ENCODE measurements around the gene C5orf52.

Gene C5orf52

GRCh38 chr5:157649101-157649500, 22.2 kb upstream of the C5orf52 start:
- Histone ChIP-seq H3K27ac (ENCODE audit: extremely low read depth, low read depth, low read length) (no peak overlapping the region), H3K4me3 (ENCODE audit: low read depth, low read length) (no peak overlapping the region), H3K9me3 (ENCODE audit: control insufficient read depth, insufficient read depth, low read depth, low read length) (no peaks in the 10 kb centered on the region), H3K36me3 (ENCODE audit: control insufficient read depth in 2 of 2, insufficient read depth in 1 of 2, low read length in 2 of 2) (no peaks in the 10 kb centered on the region), H3K4me1 (ENCODE audit: control insufficient read depth, insufficient read depth, low read length) (no peaks in the 10 kb centered on the region)
- TF ChIP-seq ZNF274 (IDR thresholded peaks at IDR 0.05; ENCODE audit: low read length) (no peak), ZNF274 (tag by site-specific recombination; IDR thresholded peaks at IDR 0.05; ENCODE audit: borderline replicate concordance) (no peak), ELK4 (IDR thresholded peaks at IDR 0.05; ENCODE audit: borderline replicate concordance, low read depth, low read length) (no peak), KLF10 (tag by site-specific recombination; IDR thresholded peaks at IDR 0.05) (no peak), ZNF221 (tag by site-specific recombination; IDR thresholded peaks at IDR 0.05; ENCODE audit: borderline replicate concordance) (no peak), KLF1 (tag by site-specific recombination; IDR thresholded peaks at IDR 0.05) (no peak), HIC1 (tag by site-specific recombination; IDR thresholded peaks at IDR 0.05) (no peak), KLF16 (tag by site-specific recombination; IDR thresholded peaks at IDR 0.05) (no peak), ZBTB21 (tag by site-specific recombination; IDR thresholded peaks at IDR 0.05) (no peak), ZBTB6 (tag by site-specific recombination; IDR thresholded peaks at IDR 0.05) (no peak)
- CTCF ChIA-PET: interaction anchor here (0.5 to 0.7 kb wide), 2 partner anchors 94 to 122 kb away, joined by 3 read pairs; no protein-coding TSS in a partner anchor
- POLR2A ChIA-PET: no interaction called here

- ChIA-PET POLR2A (no interaction called here), CTCF (no interaction called here)
- TF ChIP-seq ZSCAN30 (tag by site-specific recombination; IDR thresholded peaks at IDR 0.05): no peak
- no peak for TF ChIP-seq ZNF280C (tag by site-specific recombination; IDR thresholded peaks at IDR 0.05)
- TF ChIP-seq ZNF354C (tag by site-specific recombination; IDR thresholded peaks at IDR 0.05; ENCODE audit: borderline replicate concordance, low read depth): no peak
- no peak for TF ChIP-seq ZNF580 (tag by site-specific recombination; IDR thresholded peaks at IDR 0.05)
- TF ChIP-seq ZNF571 (tag by site-specific recombination; IDR thresholded peaks at IDR 0.05): no peak
- TF ChIP-seq MEIS1 (CRISPR knock-in tag; IDR thresholded peaks at IDR 0.05; ENCODE audit: borderline replicate concordance): no peak
- no peak for TF ChIP-seq ZNF664 (tag by site-specific recombination; IDR thresholded peaks at IDR 0.05)
- no peak for TF ChIP-seq ZNF677 (tag by site-specific recombination; IDR thresholded peaks at IDR 0.05)
- no peak for TF ChIP-seq RBAK (tag by site-specific recombination; IDR thresholded peaks at IDR 0.05)
- TF ChIP-seq SP7 (tag by site-specific recombination; IDR thresholded peaks at IDR 0.05): no peak
- TF ChIP-seq ZNF404 (tag by site-specific recombination; IDR thresholded peaks at IDR 0.05): no peak
- no peak for TF ChIP-seq ZNF548 (tag by site-specific recombination; IDR thresholded peaks at IDR 0.05)
- no peak for TF ChIP-seq ZNF248 (tag by site-specific recombination; IDR thresholded peaks at IDR 0.05)
- TF ChIP-seq ZNF654 (tag by site-specific recombination; IDR thresholded peaks at IDR 0.05; ENCODE audit: low read depth): no peak
- no peaks in the 10 kb centered on the region for H3K4me1 ChIP-seq (ENCODE audit: control insufficient read depth, insufficient read depth, low read length)
- H3K9me3 ChIP-seq (ENCODE audit: control insufficient read depth, insufficient read depth, low read depth, low read length): no peaks in the 10 kb centered on the region
- H3K36me3 ChIP-seq (ENCODE audit: control insufficient read depth in 2 of 2, insufficient read depth in 1 of 2, low read length in 2 of 2): no peaks in the 10 kb centered on the region
- no peak overlapping the region for H3K27ac ChIP-seq (ENCODE audit: extremely low read depth, low read depth, low read length)
- no peak overlapping the region for H3K4me3 ChIP-seq (ENCODE audit: low read depth, low read length)
Measured at GRCh38 chr5:157650991-157651611, 20.2 kb upstream of the C5orf52 start.

All from HEK293 (cell line).